PC-9 (cell line): ENCODE results near the gene DCAF4L1. TPM values are rescaled to one million over a fixed set of nuclear protein-coding genes. Genes with fewer than 3 reads are reported as not detected.

Experiments used
- BruUV-seq: library from RNA; stranded (reverse); fragments of 400-500 nt; replicated peaks from 2 replicates; lab custom pipeline; 2021; lab: Mats Ljungman, UMichigan
- CTCF ChIA-PET: fragments of 300-600 bp; sonication (Branson Sonifier 250); formaldehyde crosslinking; loops from one replicate; lab custom pipeline; 2022; ENCODE audit warnings: antibody characterized with exemption; lab: Charles Lee
- POLR2A ChIA-PET: fragments of 300-600 bp; sonication (Branson Sonifier 250); formaldehyde crosslinking; loops from one replicate; lab custom pipeline; 2022; ENCODE audit warnings: antibody characterized with exemption; ENCODE audit not compliant: unreplicated experiment; lab: Charles Lee
- DNase-seq, 2 experiments: peaks; one replicate each; pipeline versions ENCODE4 v3.0.0 to v3.0.0-alpha.2; 2015 to 2022; ENCODE audit warnings: mixed read lengths in 1 of 2
- H2AFZ ChIP-seq: fragments of 200-600 bp; sonication (generic); 2 replicates; pipeline ENCODE4 v1.8.1; 2017; ENCODE audit warnings: antibody characterized with exemption
- H3F3A ChIP-seq: fragments of 200-600 bp; sonication (generic); 2 replicates; pipeline ENCODE4 v1.8.1; 2017; ENCODE audit warnings: antibody characterized with exemption, mild to moderate bottlenecking, low read depth; ENCODE audit not compliant: insufficient read depth
- H3K27ac ChIP-seq: fragments of 200-600 bp; sonication (generic); 2 replicates; pipeline ENCODE4 v1.6.1; 2016; ENCODE audit warnings: mixed run types
- H3K27me3 ChIP-seq: fragments of 200-600 bp; sonication (generic); 2 replicates; pipeline ENCODE4 v1.6.1; 2016; ENCODE audit warnings: low read depth, mixed run types; ENCODE audit not compliant: insufficient read depth
- H3K36me3 ChIP-seq: fragments of 200-600 bp; sonication (generic); 2 replicates; pipeline ENCODE4 v1.6.1; 2016; ENCODE audit warnings: low read depth, mixed run types
- H3K4me1 ChIP-seq: fragments of 200-600 bp; sonication (generic); replicated peaks from 2 replicates; pipeline ENCODE4 v1.6.1; 2016; ENCODE audit warnings: mixed run types; ENCODE audit not compliant: insufficient read depth
- H3K4me2 ChIP-seq: fragments of 200-600 bp; sonication (generic); 2 replicates; pipeline ENCODE4 v1.6.1; 2017; ENCODE audit warnings: mixed run types
- H3K4me3 ChIP-seq: fragments of 200-600 bp; sonication (generic); 2 replicates; pipeline ENCODE4 v1.6.1; 2016; ENCODE audit warnings: mixed run types
- H3K79me2 ChIP-seq: fragments of 200-600 bp; sonication (generic); 2 replicates; pipeline ENCODE4 v1.6.1; 2017; ENCODE audit warnings: low read depth, mixed run types
- H3K9me2 ChIP-seq: fragments of 200-600 bp; sonication (generic); 2 replicates; pipeline ENCODE4 v1.8.1; 2017; ENCODE audit warnings: mild to moderate bottlenecking; ENCODE audit not compliant: insufficient read depth
- H3K9me3 ChIP-seq: fragments of 200-600 bp; sonication (generic); 2 replicates; pipeline ENCODE4 v1.8.1; 2016; ENCODE audit warnings: low read depth; ENCODE audit not compliant: insufficient read depth
- H4K20me1 ChIP-seq: fragments of 200-600 bp; sonication (generic); 2 replicates; pipeline ENCODE4 v1.8.1; 2017; ENCODE audit not compliant: insufficient read depth
- EZH2 ChIP-seq: fragments of 200-600 bp; sonication (generic); IDR thresholded peaks from 2 replicates; pipeline ENCODE4 v1.8.0; 2017; ENCODE audit warnings: antibody characterized with exemption, low read depth
- intact Hi-C: fragments of 100-400 bp; cut with micrococcal nuclease; formaldehyde crosslinking; loops from one replicate; pipeline ENCODE4 v1.10.0; 2022; ENCODE audit not compliant: unreplicated experiment
- total RNA-seq: library from RNA; stranded (reverse); gene quantifications from 2 replicates; pipeline ENCODE4 v1.2.3, GENCODE V29; 2021
- TF ChIP-seq, protein P1 (sequence below): fragments of 200-600 bp; sonication (generic); conservative IDR thresholded peaks from 2 replicates; pipeline ENCODE4 v1.6.1; 2017; ENCODE audit warnings: mixed run types, antibody characterized with exemption, mild to moderate bottlenecking, moderate library complexity

The DCAF4L1 gene
- total RNA-seq, 1 experiment from 2014 or later: 0.15 TPM

DNA sequence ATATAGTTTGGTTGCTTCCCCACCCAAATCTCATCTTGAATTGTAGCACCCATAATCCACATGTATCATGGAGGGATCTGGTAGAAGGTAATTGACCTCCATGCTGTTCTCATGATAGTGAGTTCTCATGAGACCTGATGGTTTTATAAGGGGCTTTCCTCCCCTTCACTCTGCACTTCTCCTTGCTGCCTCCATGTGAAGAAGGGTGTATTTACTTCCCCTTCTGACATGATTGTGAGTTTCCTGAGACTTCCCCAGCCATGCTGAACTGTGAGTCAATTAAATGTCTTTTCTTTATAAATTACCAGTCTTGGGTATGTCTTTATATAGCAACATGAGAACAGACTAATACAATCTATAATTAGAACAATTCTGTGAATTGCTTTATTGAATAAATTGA is 11.9 kb upstream of the DCAF4L1 start:
- POLR2A ChIA-PET: no interaction called here
- BruUV-seq: no TSS peak
- CTCF ChIA-PET: no interaction called here

GRCh38 chr4:41975341-41975740 is 6.2 kb upstream of the DCAF4L1 start:
- Histone ChIP-seq H3K9me2 (no peaks in the 10 kb centered on the region), H4K20me1 (no peaks in the 10 kb centered on the region), H2AFZ (no peak overlapping the region), H3K4me1 (no peaks in the 10 kb centered on the region), H3K4me2 (no peak overlapping the region), H3K9me3 (no peaks in the 10 kb centered on the region), H3F3A (no peaks in the 10 kb centered on the region), H3K4me3 (no peak overlapping the region), H3K27ac (no peak overlapping the region), H3K36me3 (no peaks in the 10 kb centered on the region), H3K27me3 (no peaks in the 10 kb centered on the region), H3K79me2 (no peaks in the 10 kb centered on the region)
- no TSS peak for BruUV-seq
- ChIA-PET CTCF (no interaction called here), POLR2A (no interaction called here)
- intact Hi-C loops: no loop called here
- TF ChIP-seq EZH2: no peak
- TF ChIP-seq, protein P1, sequence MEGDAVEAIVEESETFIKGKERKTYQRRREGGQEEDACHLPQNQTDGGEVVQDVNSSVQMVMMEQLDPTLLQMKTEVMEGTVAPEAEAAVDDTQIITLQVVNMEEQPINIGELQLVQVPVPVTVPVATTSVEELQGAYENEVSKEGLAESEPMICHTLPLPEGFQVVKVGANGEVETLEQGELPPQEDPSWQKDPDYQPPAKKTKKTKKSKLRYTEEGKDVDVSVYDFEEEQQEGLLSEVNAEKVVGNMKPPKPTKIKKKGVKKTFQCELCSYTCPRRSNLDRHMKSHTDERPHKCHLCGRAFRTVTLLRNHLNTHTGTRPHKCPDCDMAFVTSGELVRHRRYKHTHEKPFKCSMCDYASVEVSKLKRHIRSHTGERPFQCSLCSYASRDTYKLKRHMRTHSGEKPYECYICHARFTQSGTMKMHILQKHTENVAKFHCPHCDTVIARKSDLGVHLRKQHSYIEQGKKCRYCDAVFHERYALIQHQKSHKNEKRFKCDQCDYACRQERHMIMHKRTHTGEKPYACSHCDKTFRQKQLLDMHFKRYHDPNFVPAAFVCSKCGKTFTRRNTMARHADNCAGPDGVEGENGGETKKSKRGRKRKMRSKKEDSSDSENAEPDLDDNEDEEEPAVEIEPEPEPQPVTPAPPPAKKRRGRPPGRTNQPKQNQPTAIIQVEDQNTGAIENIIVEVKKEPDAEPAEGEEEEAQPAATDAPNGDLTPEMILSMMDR: no peak
- DNase-seq: no peak

More for the DNA sequence above, 11.9 kb upstream of the DCAF4L1 start:
- no peak overlapping the region for H3K4me3 ChIP-seq
- no peaks in the 10 kb centered on the region for H3K9me3 ChIP-seq
- no peaks in the 10 kb centered on the region for H3K4me1 ChIP-seq
- no peak overlapping the region for H2AFZ ChIP-seq
- H3K27ac ChIP-seq: no peak overlapping the region
- no peaks in the 10 kb centered on the region for H3K36me3 ChIP-seq
- TF ChIP-seq EZH2: no peak
- TF ChIP-seq, protein P1: no peak
- no peaks in the 10 kb centered on the region for H3K27me3 ChIP-seq
- DNase-seq: no peak
- H3K9me2 ChIP-seq: no peaks in the 10 kb centered on the region
- no peaks in the 10 kb centered on the region for H3K79me2 ChIP-seq
- intact Hi-C loops: no loop called here
- no peak overlapping the region for H3K4me2 ChIP-seq
- no peaks in the 10 kb centered on the region for H3F3A ChIP-seq
- H4K20me1 ChIP-seq: no peaks in the 10 kb centered on the region

GRCh38 chr4:41976775-41977516 is 4.6 kb upstream of the DCAF4L1 start:
- Histone ChIP-seq H3K27me3 (no peaks in the 10 kb centered on the region), H3F3A (no peaks in the 10 kb centered on the region), H3K79me2 (no peaks in the 10 kb centered on the region), H3K9me3 (no peaks in the 10 kb centered on the region), H4K20me1 (no peaks in the 10 kb centered on the region), H2AFZ (no peak overlapping the region), H3K4me2 (no peak overlapping the region), H3K36me3 (no peaks in the 10 kb centered on the region), H3K9me2 (no peaks in the 10 kb centered on the region), H3K4me1 (no peaks in the 10 kb centered on the region), H3K27ac (no peak overlapping the region), H3K4me3 (no peak overlapping the region)
- intact Hi-C loops: no loop called here
- POLR2A ChIA-PET: interaction anchor here (0.6 kb wide), 2 partner anchors 42 to 71 kb away, joined by 6 to 19 read pairs; no protein-coding TSS in a partner anchor
- no TSS peak for BruUV-seq
- DNase-seq: no peak
- CTCF ChIA-PET: no interaction called here
- TF ChIP-seq EZH2: no peak
- TF ChIP-seq, protein P1: no peak
